ENCODE data around the gene DCAF8.

The DCAF8 gene

DNA sequence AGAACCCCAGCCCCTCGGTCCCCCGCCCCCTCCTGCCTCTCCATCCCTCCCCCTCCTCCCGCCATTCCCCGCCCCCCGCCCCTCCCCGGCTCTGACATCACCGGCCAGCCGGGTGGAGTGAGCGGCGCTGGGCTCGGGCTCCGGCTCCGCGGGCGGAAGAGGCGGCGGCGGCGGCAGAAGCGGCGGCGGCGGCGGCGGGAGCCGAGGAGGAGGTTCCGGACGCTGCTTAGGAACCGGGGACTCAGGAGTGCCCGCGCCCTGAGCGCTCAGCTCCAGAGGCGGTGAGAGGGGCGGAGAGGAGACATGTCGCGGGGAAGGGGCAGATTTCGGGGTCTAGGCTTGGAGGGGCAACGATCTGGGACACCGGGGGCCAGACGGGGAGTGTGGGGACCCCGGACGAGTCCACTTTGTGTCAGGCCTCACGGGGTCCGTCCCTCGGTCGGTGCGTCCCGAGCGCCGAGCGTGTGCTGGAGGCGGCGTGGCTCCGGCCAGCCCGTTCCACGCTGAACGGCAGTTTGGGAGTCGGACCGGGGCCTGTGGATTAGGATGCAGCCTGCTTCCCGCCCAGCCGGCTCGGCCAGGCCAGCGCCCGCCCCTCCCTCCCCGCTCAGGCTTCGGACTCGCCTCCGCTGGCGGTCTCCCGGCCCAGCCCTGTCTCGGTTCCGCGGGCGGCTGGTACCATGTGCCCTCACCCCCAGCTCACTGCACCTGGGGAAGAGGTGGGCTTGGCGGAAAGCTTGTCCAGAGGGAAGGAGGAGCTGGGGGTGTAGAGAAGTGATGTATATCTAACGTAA is 56.9 kb downstream of the DCAF8 start, which contains the start of gene PEA15:
TSS of gene PEA15 (plus strand) at position 143 of the 794 bp plus-strand sequence. CDS start 6,161 bp downstream, outside the sequence.
- peak; percentile 31 to 51 for DNase-seq (ENCODE audit: low read depth in 2 of 2)

DNA sequence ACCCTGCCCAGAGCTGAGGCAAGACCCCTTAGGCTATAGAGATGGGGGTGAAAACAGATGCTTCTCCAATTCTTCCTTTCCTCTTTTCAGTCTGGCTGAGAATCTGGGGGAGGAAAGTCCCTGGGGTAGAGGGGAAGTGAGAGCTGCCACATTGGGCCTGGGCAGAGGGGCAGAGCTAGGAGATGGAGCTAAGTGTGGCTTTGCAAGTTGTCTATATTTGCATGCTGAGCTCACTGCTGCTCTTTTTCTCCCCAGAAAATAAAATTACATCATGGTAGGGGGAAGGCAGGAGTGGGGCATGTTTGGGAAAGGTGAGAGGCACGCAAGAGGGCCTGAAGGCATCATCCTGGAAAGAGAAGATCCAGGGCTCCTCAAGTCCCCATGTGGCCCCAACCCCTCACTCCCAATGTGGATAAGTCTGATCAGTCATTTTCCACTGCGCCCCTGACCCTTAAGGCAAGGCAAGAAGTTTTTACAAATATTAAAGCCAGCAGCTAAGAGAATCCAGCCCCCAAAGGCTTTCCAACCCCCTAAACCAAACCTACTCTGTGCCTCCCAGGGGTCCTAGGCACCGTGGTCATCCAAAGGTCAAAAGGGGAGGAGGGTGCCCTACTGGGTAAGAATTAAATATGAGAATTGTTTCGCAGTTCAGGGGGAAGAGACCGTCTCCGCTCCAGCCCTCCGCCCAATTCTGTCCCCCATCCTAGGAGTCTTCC is 57.7 kb downstream of the DCAF8 start:
- no peak for DNase-seq (ENCODE audit: low read depth in 2 of 2)

DNA sequence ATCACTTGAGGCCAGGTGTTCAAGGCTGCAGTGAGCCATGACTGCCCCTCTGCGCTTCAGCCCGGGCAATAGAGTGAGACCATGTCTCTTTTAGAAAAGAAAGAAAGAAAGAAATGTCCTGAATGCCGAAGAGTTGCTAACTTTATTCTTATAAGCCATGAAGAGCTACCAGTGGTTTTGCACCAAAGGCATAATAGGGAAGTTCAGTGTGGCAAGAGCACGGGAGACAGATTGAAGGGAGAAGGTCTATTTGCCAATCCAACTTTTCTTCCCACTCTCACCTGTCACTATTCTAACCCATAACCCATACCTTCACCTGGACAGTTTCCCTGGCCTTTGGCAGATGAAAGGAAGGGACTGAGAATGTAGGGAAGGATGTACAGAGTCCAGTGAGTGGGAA is 61.6 kb downstream of the DCAF8 start:
- DNase-seq (ENCODE audit: low read depth in 2 of 2) = no peak

DNA sequence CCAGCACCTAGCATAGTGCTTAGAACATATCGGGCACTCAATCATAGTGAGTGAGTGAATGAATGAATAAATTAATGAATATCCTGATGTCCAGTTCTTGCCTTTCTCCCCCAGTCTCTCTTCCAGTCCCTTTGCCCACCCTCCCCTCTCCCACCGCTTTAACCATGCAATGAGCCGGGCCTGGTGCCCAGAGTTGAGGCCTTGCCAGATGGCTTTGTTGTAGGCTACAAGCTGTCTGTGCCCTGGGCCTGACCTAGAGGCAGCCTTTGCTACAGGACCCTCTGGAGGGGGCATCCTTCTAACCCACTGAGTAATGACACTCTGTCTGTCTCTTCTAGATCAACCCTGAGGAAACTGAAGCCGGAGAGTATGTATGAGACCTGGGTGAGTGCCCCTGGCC is 65.1 kb downstream of the DCAF8 start:
- DNase-seq (ENCODE audit: low read depth in 2 of 2) = no peak

DNA sequence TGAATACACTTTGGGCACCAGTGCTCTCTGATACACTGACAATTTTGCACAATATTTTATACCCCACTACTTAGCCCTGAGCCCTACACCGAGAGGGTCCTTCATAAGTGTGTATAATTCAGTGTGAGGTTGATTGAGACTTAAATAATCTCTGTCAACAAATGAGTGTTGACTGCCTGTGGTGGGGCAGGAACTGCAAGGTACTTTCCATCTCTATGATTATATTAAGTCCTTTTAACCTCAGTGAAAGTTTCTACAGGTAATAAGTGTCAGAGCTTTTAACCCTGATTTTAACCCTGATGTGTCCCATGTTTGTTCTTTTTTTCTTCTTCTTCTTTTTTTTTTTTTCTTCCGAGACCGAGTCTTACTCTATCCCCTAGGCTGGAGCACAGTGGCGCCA is 66.2 kb downstream of the DCAF8 start:
- DNase-seq (ENCODE audit: low read depth in 2 of 2) = no peak

DNA sequence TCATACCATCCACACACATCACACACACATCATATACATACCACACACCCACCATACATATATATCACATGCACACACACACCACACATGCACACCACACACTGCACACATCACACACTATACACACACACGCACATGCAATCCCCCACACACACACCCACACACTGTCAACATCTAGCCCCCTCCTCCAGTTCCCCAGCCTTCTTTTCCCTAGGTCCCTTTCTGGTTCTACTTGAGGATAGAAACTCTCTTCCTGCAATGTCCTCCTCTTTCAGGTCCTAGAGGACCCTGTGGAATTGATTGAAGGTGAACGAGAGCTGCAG is 67.7 kb downstream of the DCAF8 start:
- DNase-seq (ENCODE audit: low read depth in 2 of 2) = no peak

DNA sequence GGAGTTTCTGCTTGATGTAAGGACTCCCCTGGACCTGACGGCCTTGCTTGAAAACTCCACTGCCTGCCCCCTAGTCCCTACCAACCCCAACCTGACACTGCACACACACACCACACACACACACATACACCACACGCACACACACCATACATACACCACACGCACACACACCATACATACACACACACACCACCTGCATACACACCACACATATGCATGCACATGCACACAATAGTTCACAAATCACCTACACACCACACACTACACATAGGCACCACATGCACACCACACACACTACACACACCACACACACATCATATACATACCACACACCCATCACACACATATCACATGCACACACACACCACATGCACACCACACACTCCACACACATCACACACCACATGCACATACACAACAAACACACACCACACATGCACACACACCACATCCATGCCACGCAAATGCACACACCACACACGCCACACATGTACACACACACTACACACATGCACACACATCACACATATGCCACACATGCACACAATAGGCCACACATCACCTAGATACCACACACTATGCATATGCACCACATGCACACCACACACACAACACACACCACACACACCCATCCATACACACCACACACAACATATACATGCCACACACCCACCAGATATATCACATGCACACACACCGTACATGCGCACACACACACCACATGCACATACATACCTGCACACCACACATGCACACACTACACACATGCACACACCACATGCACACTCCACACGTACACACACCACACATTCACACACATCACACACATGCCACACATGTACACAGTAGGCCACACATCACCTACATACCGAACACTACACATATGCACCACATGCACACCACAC is 68.3 kb downstream of the DCAF8 start:
- no peak for DNase-seq (ENCODE audit: low read depth in 2 of 2)

DNA sequence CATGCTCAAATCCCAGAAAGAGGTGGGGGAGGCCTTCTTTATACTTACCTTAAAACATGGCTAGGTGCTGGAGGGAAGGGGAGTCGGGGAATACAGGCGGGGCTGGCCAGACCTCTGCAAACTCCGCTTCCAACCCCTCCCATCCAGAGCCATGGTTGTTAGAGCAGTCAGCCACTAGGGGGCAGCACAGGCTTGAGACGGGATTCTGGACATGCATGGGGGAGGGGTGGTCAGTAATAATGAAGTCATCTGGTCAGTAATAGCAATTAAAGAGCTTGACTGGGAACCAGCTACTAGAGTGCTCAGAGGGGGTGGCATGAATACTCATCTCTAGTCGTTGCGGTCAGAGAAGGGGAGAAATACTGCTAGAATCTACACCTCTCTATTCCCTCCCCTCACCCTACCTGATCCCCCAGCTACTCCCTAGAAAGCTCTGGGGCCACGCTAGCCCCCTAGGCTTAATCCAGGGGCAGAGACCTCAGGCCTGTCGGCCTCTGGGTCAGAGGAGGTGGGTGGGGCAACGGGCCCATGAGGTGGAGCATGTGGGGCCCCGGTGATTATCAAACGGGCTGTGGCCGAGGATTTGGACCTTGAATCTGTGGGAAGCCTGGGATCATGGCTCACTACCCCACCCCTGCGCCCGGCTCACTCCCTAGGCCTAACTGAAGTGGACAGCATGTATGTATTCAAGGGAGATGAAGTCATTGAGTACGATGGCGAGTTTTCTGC is 69.1 kb downstream of the DCAF8 start:
- peak; percentile 51 to 79 for DNase-seq (ENCODE audit: low read depth in 2 of 2)

DNA sequence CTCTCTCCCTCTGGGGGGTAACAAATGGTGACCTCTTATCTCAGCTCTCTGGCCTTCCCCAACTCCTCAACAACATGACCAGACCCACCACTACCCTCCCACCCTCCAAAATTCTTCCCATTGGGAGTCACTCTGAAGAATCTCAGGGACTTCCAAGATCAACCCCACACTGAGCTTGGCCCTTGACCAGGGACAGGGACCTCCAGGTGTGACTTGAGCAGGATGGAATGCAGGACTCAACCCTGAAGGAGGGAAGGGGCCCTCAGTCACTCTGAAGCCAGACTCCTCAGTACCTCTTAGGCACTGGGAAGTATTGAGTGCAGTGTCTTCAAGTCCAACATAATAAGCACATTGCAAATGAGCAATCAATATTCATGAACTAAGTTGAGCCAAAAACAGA is 70.1 kb downstream of the DCAF8 start:
- no peak for DNase-seq (ENCODE audit: low read depth in 2 of 2)

DNA sequence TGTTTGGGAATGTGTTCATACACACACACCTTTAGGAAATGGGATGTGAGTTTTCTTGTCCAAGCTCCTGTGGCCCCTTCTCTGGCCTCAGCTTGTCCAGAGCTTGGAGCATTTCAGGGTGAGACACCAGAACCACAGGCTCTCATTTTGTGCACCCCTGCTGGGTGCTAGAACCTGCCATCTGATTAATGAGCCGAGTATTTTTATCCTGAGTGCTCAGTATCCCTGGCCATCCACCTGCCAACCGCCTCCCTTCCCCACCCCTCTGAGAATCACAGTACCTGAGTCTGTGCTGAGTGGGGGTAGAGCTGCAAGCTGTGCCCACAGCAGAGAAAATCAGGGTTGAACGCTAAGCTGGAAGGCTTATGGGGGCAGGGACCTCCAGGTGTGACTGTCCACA is 70.6 kb downstream of the DCAF8 start:
- no peak for DNase-seq (ENCODE audit: low read depth in 2 of 2)

DNA sequence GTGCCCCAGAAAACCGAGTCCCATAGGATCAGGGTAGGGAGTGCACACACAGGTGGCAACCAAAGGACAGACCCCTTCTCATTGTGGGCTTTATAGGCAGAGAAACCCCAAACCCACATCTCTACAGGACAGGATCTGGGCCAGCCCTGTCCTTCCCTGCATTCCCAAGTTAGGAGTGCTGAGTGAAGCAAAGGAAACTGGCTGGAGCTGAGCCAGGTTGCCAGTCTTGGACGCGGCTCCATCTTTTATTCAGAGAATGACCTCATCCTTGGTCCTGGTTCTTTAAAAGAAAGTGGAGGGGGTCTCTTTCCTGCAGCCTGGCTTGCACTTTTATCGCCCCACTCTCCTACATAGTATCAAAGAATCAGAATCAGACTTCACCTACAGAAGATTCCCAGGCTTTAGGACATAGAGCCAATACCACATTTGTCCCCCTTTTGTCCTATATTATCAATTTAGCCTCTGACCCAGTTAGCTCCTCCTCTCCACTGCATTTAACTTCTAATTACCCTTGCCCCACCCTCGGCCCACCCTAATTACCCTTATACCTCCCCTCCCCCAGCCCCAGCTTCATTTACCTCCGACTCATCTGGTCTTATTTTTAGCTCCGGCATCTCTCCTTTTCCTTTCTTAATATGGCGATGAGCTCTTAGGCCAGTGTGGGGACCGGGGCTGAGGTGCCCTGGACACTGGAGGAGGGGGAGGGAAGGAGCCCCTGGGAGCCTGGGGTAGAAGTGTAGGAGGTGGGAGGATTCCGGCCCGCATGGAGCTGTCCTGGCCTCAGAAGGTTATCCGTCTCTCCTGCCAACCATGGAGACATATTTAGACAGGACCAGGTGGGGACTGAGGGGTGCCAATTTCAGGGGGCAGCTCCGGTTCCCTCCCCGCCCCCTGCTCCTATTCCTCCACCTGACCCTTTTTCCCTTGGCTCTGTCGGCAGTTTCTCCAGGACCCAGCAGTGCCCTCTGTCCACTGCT is 72.4 kb downstream of the DCAF8 start, which contains the start of gene CASQ1:
TSS of gene CASQ1 (plus strand) at position 927 of the 977 bp plus-strand sequence. CDS start 177 bp downstream, outside the sequence.
- no peak for DNase-seq (ENCODE audit: low read depth in 2 of 2)

DNA sequence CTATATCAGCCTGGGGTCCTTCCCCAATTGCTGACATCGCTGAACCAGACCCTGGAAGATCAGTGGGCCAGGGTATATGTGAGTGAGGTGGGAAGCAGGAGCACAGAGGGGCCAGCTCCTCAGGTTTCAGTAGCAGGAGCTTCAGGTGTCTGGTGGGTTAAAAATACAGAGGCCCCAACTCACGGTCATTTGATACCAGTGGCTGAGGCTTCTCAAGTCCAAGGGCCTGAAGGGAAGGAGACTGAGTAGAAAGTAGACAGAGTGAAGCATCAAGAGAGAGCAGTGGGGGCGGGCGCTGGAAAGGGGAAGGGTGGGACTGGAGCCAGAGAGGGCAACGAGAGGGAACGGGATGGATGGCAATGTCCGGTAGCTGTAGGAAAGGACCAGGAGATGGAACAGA is 74.0 kb downstream of the DCAF8 start:
- DNase-seq (ENCODE audit: low read depth in 2 of 2) = no peak

DNA sequence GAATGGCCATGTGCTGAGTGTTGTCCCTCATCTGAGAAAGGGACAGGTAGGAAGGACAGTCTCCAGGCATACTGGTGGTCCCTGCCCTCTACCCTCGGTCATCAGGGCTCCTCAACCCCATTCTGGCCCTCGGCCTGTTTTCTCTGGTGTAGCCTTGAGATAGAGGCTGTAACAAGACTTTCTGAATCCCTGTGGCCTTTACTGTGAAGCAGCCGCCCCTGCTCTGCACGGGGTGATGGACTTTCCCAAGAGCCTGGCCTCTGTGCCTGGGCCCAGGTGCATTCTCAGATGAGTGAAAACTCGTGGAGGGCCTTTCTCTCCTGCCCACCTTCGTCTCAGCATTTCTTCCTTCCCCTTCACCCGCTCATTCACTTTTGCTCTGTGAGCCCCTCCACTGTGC is 74.9 kb downstream of the DCAF8 start:
- no peak for DNase-seq (ENCODE audit: low read depth in 2 of 2)

DNA sequence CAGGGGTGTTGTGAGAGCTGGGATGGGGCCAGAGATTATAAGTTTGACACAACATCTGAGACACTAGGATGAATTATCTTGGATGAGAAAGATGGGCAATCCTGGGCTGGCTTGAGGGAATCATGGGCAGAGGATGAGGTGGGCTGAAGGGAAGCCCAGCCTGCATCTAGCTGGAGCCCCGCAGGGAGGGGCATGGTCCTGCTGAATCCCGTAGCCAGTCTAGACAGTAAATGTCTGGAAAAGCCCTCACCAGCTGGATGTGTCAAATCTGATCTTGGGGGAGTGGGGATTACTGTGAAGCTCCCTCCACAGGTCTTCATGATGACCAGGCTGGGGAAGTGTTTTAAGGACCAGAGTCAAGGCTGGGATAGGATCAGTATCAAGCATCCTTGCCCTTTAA is 75.6 kb downstream of the DCAF8 start:
- DNase-seq (ENCODE audit: low read depth in 2 of 2) = no peak

DNA sequence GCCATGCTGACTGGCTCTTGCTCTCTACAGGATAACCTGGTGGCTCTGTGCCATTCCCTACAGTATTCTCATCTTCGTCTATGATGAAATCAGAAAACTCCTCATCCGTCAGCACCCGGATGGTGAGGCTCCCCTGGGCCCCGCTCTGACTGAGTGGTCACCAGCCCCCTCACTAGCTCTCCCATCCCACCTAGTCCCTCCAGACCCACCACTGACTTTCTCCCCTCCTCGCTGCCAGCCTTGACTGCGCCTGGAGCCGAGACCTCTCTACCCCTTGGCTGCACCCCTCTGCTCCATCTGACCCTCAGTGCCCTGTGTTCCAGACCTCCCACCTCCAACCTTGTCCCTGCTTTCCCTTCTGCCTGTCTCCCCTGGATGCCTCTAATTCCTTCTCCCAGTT is 76.1 kb downstream of the DCAF8 start:
- no peak for DNase-seq (ENCODE audit: low read depth in 2 of 2)

DNA sequence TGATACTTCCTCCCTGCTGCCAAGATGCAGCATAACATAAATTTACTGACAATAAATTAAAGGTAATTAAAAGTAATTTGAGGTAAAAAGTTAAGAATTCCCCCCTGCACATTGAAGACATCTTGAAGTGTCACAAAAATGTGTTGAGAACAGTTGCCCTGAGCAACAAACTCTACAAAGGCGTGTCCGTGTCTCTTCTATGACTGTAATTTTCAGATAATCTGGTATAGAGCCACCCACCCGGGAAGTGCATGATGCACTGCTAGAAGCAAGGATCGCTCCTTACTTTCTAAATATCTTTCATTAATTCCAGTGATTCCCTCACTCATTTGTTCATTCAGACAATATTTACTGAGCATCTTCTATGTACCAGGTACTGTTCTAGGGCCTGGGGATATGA is 83.0 kb downstream of the DCAF8 start:
- DNase-seq (ENCODE audit: low read depth in 2 of 2) = no peak

DNA sequence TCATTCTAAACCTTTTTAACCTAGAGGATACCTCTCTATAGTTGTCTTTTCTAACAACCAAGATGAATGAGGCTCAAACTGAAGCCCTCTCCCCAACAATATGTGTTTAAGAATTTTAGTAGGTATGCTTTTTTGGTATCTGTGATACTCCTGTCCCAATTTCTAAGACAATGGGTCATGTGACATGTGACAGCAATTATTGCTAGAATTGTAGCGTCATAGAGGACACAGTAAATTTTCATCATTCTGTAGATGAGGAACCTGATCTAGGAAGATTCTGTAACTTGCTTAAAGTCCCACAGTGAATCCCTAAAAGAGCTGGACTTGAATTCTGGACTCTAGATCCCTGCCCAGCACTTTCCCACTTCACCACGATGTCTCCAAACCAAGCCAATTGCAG is 83.6 kb downstream of the DCAF8 start:
- no peak for DNase-seq (ENCODE audit: low read depth in 2 of 2)

DNA sequence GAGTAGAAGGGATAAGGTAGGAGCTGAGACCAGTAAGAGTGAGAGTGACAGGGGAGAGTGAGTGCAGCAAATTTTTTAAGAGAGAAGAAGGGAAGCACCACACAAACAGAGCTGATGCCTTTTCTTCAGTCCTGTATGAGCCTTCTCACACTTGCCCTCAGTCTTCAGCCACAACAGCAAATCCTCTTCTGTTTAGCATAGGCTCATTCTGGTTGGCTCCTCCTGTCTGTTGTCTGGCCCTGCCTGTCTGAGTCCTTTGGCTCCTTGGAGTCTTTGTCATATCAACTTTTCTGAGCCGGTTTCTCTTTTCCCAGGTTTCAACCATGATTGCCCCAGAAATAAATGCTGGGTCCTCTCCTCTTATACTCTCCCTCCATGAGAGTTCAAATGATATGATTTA is 84.7 kb downstream of the DCAF8 start:
- no peak for DNase-seq (ENCODE audit: low read depth in 2 of 2)

DNA sequence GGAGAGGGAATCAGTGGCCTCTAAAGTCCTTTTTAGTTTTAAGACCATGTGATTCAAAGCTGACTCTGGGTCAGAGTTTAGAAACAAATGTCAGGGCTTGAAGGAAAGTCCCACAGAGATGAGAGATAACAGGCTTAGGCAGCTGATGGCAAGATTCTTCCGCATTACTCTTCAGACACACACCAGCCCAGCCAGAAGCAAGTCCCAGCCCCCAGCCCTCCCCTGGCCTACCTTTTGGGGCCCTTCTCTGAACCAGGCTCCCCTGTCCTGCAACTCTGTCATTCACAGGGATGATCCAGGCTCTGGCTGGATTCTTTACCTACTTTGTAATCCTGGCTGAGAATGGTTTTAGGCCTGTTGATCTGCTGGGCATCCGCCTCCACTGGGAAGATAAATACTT is 85.1 kb downstream of the DCAF8 start:
- no peak for DNase-seq (ENCODE audit: low read depth in 2 of 2)

DNA sequence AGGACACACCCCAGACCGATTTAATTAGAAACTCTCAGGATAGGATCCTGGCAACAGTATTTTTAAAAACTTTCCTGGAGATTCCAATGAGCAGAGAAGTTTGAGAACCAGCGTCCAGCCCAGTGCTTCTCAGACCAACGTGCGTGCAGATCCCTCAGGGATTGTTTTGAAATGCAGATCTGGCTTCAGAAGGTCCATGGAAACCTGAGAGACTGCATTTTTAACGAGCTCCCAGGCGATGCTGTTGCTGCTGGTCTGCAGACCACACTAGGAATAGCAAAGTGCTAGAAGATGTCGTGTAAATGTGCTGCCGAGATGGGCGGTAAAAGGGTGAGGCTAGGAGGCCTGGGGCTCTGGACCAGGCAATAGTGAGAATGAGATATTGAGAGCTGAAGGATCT is 90.4 kb downstream of the DCAF8 start:
- no peak for DNase-seq (ENCODE audit: low read depth in 2 of 2)

All from stimulated activated CD4-positive, alpha-beta T cell treated with anti-CD3 and anti-CD28 coated beads, Interleukin-1b, Interleukin-23, amount 100 ng/mL, for 1 hour (primary cell).